NB4 (cell line): ENCODE measurements around the gene ACRV1.

Source experiments
- POLR2A ChIP-seq: IDR thresholded peaks from 2 replicates; pipeline ENCODE4 v1.6.1; 2011; ENCODE audit warnings: mild to moderate bottlenecking; ENCODE audit not compliant: insufficient read length; ENCODE audit errors: extremely low read depth
- TF ChIP-seq, protein P1 (sequence below): IDR thresholded peaks from one replicate; pipeline ENCODE4 v1.5.1; 2012; ENCODE audit warnings: low read depth, low read length

DNA sequence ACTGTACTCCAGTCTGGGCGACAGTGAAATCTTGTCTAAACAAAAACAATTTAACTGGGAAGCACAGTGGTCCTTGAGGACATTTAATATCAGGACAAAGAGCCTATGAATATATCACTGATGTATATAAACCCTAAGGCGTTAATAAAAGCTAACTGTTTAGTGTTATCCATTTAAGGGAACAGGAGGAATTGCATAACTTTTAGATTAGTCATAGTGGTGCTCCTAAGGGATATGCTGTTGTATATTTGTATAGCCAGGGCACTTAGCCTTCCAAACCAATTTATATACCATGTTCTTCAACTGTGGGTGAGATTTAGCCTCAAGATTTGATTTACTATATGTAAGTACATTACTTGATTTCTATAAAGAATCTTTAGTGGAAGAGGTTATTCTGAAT lies 58.7 kb downstream of the ACRV1 start:
- no peak for TF ChIP-seq POLR2A
- TF ChIP-seq, protein P1, sequence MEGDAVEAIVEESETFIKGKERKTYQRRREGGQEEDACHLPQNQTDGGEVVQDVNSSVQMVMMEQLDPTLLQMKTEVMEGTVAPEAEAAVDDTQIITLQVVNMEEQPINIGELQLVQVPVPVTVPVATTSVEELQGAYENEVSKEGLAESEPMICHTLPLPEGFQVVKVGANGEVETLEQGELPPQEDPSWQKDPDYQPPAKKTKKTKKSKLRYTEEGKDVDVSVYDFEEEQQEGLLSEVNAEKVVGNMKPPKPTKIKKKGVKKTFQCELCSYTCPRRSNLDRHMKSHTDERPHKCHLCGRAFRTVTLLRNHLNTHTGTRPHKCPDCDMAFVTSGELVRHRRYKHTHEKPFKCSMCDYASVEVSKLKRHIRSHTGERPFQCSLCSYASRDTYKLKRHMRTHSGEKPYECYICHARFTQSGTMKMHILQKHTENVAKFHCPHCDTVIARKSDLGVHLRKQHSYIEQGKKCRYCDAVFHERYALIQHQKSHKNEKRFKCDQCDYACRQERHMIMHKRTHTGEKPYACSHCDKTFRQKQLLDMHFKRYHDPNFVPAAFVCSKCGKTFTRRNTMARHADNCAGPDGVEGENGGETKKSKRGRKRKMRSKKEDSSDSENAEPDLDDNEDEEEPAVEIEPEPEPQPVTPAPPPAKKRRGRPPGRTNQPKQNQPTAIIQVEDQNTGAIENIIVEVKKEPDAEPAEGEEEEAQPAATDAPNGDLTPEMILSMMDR, result no peak
